Thyroid gland (tissue), 4 donors: ENCODE results near the gene INTS1.

Source experiments
- CTCF ChIP-seq, 6 experiments: fragments of 200-600 bp in 3 of 6; fragments of 450-650 bp in 3 of 6; sonication (generic) in 3 of 6; IDR thresholded peaks; one replicate each; pipeline ENCODE4 v1.5.1; 2016 to 2019; ENCODE audit warnings: antibody characterized with exemption in 6 of 6, mild to moderate bottlenecking in 2 of 6, inconsistent platforms in 1 of 6, moderate library complexity in 1 of 6
- POLR2A ChIP-seq, 2 donors: fragments of 450-650 bp; IDR thresholded peaks; one replicate each; pipeline ENCODE4 v1.6.1; 2017; ENCODE audit warnings: antibody characterized with exemption in 2 of 2, mild to moderate bottlenecking in 2 of 2, moderate library complexity in 1 of 2

GRCh38 chr7:1526271-1526754 is 22.1 kb upstream of the INTS1 start:
- TF ChIP-seq CTCF (IDR thresholded peaks at IDR 0.05) (no peak), POLR2A (IDR thresholded peaks at IDR 0.05) (no peak)
